ENCODE results near the gene DZANK1. TPM values are rescaled to one million over a fixed set of nuclear protein-coding genes. Genes with fewer than 3 reads are reported as not detected.

The DZANK1 gene
- total and polyA plus RNA-seq, 2 experiments from 2014 or later: 2.1 to 2.4 TPM

- no peak for DNase-seq (ENCODE audit: low read depth in 1 of 2, low spot score in 1 of 2)
- no peaks in the 10 kb centered on the region for H3K4me1 ChIP-seq (ENCODE audit: low read depth)
- H3K36me3 ChIP-seq: peaks cover 56% of the 10 kb centered on the region
- H3K9me3 ChIP-seq (ENCODE audit: low read depth): no peaks in the 10 kb centered on the region
- TF ChIP-seq CTCF (IDR thresholded peaks at IDR 0.05; ENCODE audit: low read depth, low read length): no peak
- H3K4me3 ChIP-seq: no peak overlapping the region
- no peak overlapping the region for H3K27ac ChIP-seq
- H3K27me3 ChIP-seq: no peaks in the 10 kb centered on the region
These were observed 10.4 kb upstream of the DZANK1 start for GRCh38 chr20:18477218-18477617.

DNA sequence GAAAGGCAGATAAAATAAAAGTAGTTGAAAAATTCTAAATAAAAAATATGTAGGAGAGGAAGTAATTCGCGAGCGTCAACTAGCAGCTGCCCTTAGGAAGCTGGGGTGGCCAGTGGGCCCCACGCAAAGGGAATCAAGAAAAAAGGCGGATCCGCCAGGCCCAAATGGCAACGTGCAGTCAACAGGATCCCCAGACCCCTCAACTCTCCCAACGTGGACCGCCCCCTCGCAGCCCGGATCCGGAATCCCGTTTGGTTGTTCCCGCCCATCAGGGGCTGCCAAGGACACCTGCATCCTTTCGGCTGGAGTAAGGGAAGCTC lies 296 bp downstream of the DZANK1 start:
- Histone ChIP-seq H3K4me3 (peak overlapping the region; percentile 99), H3K36me3 (no peaks in the 10 kb centered on the region), H3K27me3 (no peaks in the 10 kb centered on the region), H3K9me3 (ENCODE audit: low read depth) (no peaks in the 10 kb centered on the region), H3K4me1 (ENCODE audit: low read depth) (no peaks in the 10 kb centered on the region), H3K27ac (peak overlapping the region; percentile 47)
- DNase-seq (ENCODE audit: low read depth in 1 of 2, low spot score in 1 of 2): no peak
- TF ChIP-seq CTCF (IDR thresholded peaks at IDR 0.05; ENCODE audit: low read depth, low read length): no peak

GRCh38 chr20:18465536-18466200 lies 1.2 kb downstream of the DZANK1 start:
- H3K9me3 ChIP-seq (ENCODE audit: low read depth): no peaks in the 10 kb centered on the region
- no peaks in the 10 kb centered on the region for H3K4me1 ChIP-seq (ENCODE audit: low read depth)
- H3K27me3 ChIP-seq: no peaks in the 10 kb centered on the region
- no peak overlapping the region for H3K4me3 ChIP-seq
- no peak for DNase-seq (ENCODE audit: low read depth in 1 of 2, low spot score in 1 of 2)
- peak overlapping the region; percentile 54 for H3K27ac ChIP-seq
- no peak for TF ChIP-seq CTCF (IDR thresholded peaks at IDR 0.05; ENCODE audit: low read depth, low read length)
- no peaks in the 10 kb centered on the region for H3K36me3 ChIP-seq

DNA sequence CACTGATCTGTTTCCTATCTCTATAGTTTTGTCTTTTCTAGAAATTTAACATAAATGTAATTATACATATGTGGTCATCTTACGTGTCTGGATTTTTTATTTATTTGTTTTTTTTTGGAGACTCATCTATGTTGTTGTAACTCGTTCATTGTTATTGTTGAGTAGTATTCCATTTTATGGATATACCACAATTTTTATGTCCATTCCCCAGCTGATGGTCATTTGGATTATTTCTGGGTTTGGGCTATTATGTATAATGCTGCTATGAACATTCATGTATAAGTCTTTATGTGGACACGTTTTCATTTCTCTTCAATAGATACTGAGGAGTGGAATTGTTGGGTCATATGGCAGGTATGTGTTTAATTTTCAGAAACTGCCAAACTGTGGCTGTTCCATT lies 10.2 kb downstream of the DZANK1 start:
- no peak overlapping the region for H3K4me3 ChIP-seq
- no peaks in the 10 kb centered on the region for H3K27me3 ChIP-seq
- no peaks in the 10 kb centered on the region for H3K4me1 ChIP-seq (ENCODE audit: low read depth)
- no peaks in the 10 kb centered on the region for H3K36me3 ChIP-seq
- DNase-seq (ENCODE audit: low read depth in 1 of 2, low spot score in 1 of 2): no peak
- H3K27ac ChIP-seq: no peak overlapping the region
- TF ChIP-seq CTCF (IDR thresholded peaks at IDR 0.05; ENCODE audit: low read depth, low read length): no peak
- no peaks in the 10 kb centered on the region for H3K9me3 ChIP-seq (ENCODE audit: low read depth)

DNA sequence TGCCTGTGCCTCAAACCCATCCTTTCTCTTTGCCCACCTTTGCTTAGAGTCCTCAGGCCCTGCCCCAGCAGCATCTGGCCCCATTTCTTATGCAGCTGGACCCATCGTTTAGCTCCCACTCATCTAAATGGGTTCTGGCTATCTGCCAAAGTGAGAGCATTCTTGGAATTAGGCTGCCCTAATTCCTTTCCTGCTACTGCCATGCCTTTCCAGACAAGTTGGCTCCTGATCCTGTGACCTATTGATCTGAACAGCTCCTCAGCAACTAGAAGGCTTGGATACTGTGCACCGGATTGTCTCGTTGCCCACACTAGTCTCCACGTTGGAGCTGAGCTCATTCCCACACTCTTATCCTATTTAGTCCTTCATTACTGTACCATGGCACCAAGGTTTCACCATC lies 22.9 kb downstream of the DZANK1 start:
- no peaks in the 10 kb centered on the region for H3K27me3 ChIP-seq
- H3K27ac ChIP-seq: no peak overlapping the region
- peaks cover 6% of the 10 kb centered on the region for H3K4me1 ChIP-seq (ENCODE audit: low read depth)
- H3K4me3 ChIP-seq: no peak overlapping the region
- peak in 1 of 2 donors; percentile 11 for DNase-seq (ENCODE audit: low read depth in 1 of 2, low spot score in 1 of 2)
- no peaks in the 10 kb centered on the region for H3K36me3 ChIP-seq
- no peak for TF ChIP-seq CTCF (IDR thresholded peaks at IDR 0.05; ENCODE audit: low read depth, low read length)
- no peaks in the 10 kb centered on the region for H3K9me3 ChIP-seq (ENCODE audit: low read depth)

All from cardiac muscle cell (in vitro differentiated cells and primary cell).